Effector memory CD4-positive, alpha-beta T cell (primary cell): ENCODE measurements around the gene EYS.

ENCODE experiments used
- DNase-seq, 3 donors: peaks; one replicate each; pipeline ENCODE4 v3.0.0-alpha.2; 2020
- H3K27ac ChIP-seq: 2 replicates; pipeline ENCODE4 v1.7.0; 2013; ENCODE audit warnings: mild to moderate bottlenecking, low read length, moderate library complexity; ENCODE audit not compliant: insufficient read depth, poor library complexity, severe bottlenecking
- H3K27me3 ChIP-seq: replicated peaks from 2 replicates; pipeline ENCODE4 v1.7.0; 2013; ENCODE audit warnings: mild to moderate bottlenecking, low read length; ENCODE audit not compliant: insufficient read depth, control insufficient read depth, poor library complexity, severe bottlenecking
- H3K36me3 ChIP-seq: 2 replicates; pipeline ENCODE4 v1.7.0; 2013; ENCODE audit warnings: mild to moderate bottlenecking, low read length, moderate library complexity; ENCODE audit not compliant: control insufficient read depth, insufficient read depth
- H3K4me1 ChIP-seq: 2 replicates; pipeline ENCODE4 v1.7.0; 2013; ENCODE audit warnings: low read length, mild to moderate bottlenecking; ENCODE audit not compliant: control insufficient read depth, insufficient read depth, poor library complexity, severe bottlenecking
- H3K4me3 ChIP-seq: 2 replicates; pipeline ENCODE4 v1.7.0; 2013; ENCODE audit warnings: low read length, low read depth, mild to moderate bottlenecking; ENCODE audit not compliant: insufficient read depth, poor library complexity, severe bottlenecking
- H3K9me3 ChIP-seq: 2 replicates; pipeline ENCODE4 v1.7.0; 2013; ENCODE audit warnings: mild to moderate bottlenecking, low read length, moderate library complexity; ENCODE audit not compliant: control insufficient read depth

Gene EYS

GRCh38 chr6:65148839-65149238, 558.2 kb downstream of the EYS start:
- no peaks in the 10 kb centered on the region for H3K27me3 ChIP-seq
- H3K27ac ChIP-seq = no peak overlapping the region
- H3K36me3 ChIP-seq = no peaks in the 10 kb centered on the region
- DNase-seq = no peak
- H3K4me3 ChIP-seq = no peak overlapping the region
- H3K4me1 ChIP-seq = no peaks in the 10 kb centered on the region
- no peaks in the 10 kb centered on the region for H3K9me3 ChIP-seq

- H3K4me1 ChIP-seq = no peaks in the 10 kb centered on the region
- H3K36me3 ChIP-seq = no peaks in the 10 kb centered on the region
Observed at GRCh38 chr6:65135567-65135966, 571.5 kb downstream of the EYS start.

DNA sequence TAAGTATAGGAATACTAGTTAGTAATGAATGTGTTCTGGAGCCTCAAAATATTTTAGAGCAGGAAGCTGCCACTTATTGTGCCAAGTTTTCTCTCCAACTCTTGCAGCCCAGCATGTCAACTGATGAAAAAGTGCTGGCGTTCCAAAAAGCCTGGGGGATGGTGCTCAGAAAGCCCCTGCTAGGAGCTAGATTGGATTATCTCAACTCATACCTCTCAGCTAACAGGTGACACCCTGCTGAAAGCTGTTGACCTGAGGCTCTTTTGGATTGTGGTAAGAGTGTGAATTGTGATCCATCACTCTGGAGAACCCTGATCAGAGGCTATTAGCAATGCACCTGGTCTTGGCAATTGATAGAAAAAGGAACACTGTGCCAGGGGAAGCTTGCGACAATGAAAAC, 580.4 kb downstream of the EYS start:
- no peaks in the 10 kb centered on the region for H3K36me3 ChIP-seq
- no peaks in the 10 kb centered on the region for H3K9me3 ChIP-seq
- no peak overlapping the region for H3K27ac ChIP-seq
- H3K4me3 ChIP-seq = no peak overlapping the region
- no peak for DNase-seq
- no peaks in the 10 kb centered on the region for H3K27me3 ChIP-seq
- H3K4me1 ChIP-seq = no peaks in the 10 kb centered on the region

More at GRCh38 chr6:65135567-65135966, 571.5 kb downstream of the EYS start:
- no peaks in the 10 kb centered on the region for H3K27me3 ChIP-seq
- no peak overlapping the region for H3K27ac ChIP-seq
- no peaks in the 10 kb centered on the region for H3K9me3 ChIP-seq
- no peak overlapping the region for H3K4me3 ChIP-seq
- DNase-seq = no peak

DNA sequence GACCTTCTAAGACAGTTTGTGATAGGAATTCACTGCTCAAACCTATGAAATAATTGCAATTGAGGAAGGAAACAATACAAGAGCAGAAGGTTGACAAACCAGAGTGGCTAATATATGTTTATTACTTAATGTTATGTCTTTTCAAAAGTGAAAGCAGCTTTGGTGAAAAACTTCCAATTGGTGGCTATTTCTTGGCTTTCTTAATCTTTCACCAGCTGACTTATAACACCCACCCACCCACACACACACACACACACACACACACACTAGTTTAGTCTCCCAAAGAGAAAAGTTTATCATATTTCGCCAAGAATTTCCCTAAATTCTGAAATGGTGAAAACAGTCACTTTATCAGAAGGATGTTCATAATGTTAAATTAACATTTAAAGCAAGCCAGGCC, 583.5 kb downstream of the EYS start:
- Histone ChIP-seq H3K4me3 (no peak overlapping the region), H3K27me3 (no peaks in the 10 kb centered on the region)

GRCh38 chr6:65117817-65118409, 589.1 kb downstream of the EYS start:
- H3K4me1 ChIP-seq = no peaks in the 10 kb centered on the region
- no peak for DNase-seq
- H3K9me3 ChIP-seq = no peaks in the 10 kb centered on the region
- no peaks in the 10 kb centered on the region for H3K27me3 ChIP-seq
- no peaks in the 10 kb centered on the region for H3K36me3 ChIP-seq
- no peak overlapping the region for H3K4me3 ChIP-seq
- no peak overlapping the region for H3K27ac ChIP-seq

More for the DNA sequence above, 583.5 kb downstream of the EYS start:
- no peaks in the 10 kb centered on the region for H3K9me3 ChIP-seq
- H3K36me3 ChIP-seq = no peaks in the 10 kb centered on the region
- H3K4me1 ChIP-seq = no peaks in the 10 kb centered on the region
- no peak overlapping the region for H3K27ac ChIP-seq
- no peak for DNase-seq

DNA sequence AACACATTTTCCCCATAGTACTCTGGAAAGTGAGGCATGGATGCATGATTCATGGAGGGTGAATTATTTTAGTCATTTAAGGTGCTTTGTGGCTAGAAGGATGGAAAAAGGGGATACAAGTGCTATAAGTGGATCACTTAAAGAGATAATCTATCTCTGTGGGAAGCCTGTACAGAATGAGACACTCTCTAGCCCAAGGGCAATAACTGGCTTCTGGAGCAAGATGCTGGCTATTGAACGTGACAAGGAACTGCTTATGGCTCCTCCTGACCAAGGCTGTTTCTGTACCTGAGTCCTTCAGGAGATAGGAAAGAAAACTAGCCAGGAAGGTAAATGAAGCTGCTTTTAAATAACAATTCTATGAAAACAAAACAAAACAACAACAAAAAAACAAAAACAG, 590.7 kb downstream of the EYS start:
- Histone ChIP-seq H3K4me1 (no peaks in the 10 kb centered on the region), H3K27ac (no peak overlapping the region), H3K36me3 (no peaks in the 10 kb centered on the region), H3K4me3 (no peak overlapping the region), H3K27me3 (no peaks in the 10 kb centered on the region), H3K9me3 (no peaks in the 10 kb centered on the region)
- DNase-seq = no peak

DNA sequence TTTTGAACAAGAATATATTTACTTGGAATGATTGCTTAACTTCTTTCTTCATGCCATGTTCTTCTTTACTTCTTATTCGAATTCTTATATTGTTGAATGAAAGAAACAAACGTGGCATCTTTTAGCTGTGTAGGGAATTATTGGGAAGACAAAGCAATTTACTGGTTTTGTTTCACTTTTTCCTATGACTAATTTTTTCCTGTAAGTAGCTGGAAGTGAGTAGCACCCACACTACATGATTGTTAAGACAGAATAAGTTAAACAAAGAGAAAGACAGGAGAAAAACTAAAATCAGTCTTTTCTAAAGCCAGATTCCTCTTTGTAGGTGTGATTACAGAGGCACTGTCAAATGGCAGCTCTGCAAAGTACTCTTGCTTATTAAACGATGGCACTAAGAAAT, 593.4 kb downstream of the EYS start:
- Histone ChIP-seq H3K27me3 (no peaks in the 10 kb centered on the region), H3K4me1 (no peaks in the 10 kb centered on the region), H3K4me3 (no peak overlapping the region), H3K36me3 (no peaks in the 10 kb centered on the region), H3K9me3 (no peaks in the 10 kb centered on the region), H3K27ac (no peak overlapping the region)
- DNase-seq = no peak

- H3K4me1 ChIP-seq = no peaks in the 10 kb centered on the region
- H3K4me3 ChIP-seq = no peak overlapping the region
- H3K9me3 ChIP-seq = no peaks in the 10 kb centered on the region
- H3K27ac ChIP-seq = no peak overlapping the region
- no peaks in the 10 kb centered on the region for H3K27me3 ChIP-seq
- no peak for DNase-seq
- H3K36me3 ChIP-seq = no peaks in the 10 kb centered on the region
Observed at GRCh38 chr6:65112435-65112834, 594.6 kb downstream of the EYS start.

GRCh38 chr6:65110031-65110430, 597.0 kb downstream of the EYS start:
- Histone ChIP-seq H3K9me3 (no peaks in the 10 kb centered on the region), H3K27me3 (no peaks in the 10 kb centered on the region), H3K27ac (no peak overlapping the region), H3K4me1 (no peaks in the 10 kb centered on the region), H3K36me3 (no peaks in the 10 kb centered on the region), H3K4me3 (no peak overlapping the region)
- DNase-seq = no peak

DNA sequence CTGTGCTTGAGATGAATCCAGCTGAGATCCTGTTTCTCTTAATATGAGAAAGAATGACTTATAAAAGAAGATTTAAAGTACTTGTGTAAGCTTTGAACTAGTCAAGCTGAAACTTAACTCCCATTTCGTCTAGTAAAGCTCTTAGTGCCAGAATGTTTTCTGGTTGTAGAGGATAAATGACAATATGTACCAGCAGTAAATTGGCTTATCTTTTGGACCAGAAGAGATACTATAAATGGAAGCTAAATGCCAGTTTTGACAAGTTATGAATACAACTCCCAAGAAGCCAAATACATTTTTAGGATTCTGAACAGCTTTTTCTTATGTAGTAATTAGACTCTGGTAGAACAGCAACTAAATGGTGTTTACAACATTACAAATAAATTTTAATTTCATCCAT, 608.7 kb downstream of the EYS start:
- H3K27me3 ChIP-seq = no peaks in the 10 kb centered on the region
- no peak overlapping the region for H3K4me3 ChIP-seq
- H3K27ac ChIP-seq = no peak overlapping the region
- H3K9me3 ChIP-seq = no peaks in the 10 kb centered on the region
- DNase-seq = no peak
- H3K36me3 ChIP-seq = no peaks in the 10 kb centered on the region
- no peaks in the 10 kb centered on the region for H3K4me1 ChIP-seq
